HG03139 (cell line): Measurements from ENCODE around the gene VAT1L.

Source experiments
- ATAC-seq: cut with Tn5 transposase; IDR thresholded peaks from one replicate; pipeline ENCODE4 v1.9.1; 2021; ENCODE audit not compliant: unreplicated experiment

VAT1L gene

GRCh38 chr16:77868052-77868451 lies 79.7 kb downstream of the VAT1L start:
- ATAC-seq: peak; percentile 27

DNA sequence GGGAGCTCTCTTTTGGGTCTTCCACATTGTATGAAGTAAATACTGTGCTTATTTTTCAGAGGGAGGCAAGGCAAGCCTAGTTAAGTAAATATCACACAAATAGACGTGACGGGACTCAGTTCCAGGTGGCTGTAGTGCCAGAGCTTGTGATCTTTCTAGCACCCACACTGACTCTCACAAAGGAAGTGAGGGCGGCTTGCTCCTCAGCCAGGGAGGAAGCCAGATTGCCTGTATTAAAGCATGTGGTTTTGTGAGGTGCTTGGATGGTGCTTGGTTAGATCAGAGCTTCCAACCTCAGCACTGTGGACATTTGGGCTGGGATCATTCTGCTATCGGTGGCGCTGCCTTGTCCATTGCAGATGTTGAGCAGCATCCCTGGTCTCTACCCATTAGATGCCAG lies 80.1 kb downstream of the VAT1L start:
- peak; percentile 76 for ATAC-seq

GRCh38 chr16:77869997-77870813 lies 81.8 kb downstream of the VAT1L start:
- ATAC-seq: no peak

DNA sequence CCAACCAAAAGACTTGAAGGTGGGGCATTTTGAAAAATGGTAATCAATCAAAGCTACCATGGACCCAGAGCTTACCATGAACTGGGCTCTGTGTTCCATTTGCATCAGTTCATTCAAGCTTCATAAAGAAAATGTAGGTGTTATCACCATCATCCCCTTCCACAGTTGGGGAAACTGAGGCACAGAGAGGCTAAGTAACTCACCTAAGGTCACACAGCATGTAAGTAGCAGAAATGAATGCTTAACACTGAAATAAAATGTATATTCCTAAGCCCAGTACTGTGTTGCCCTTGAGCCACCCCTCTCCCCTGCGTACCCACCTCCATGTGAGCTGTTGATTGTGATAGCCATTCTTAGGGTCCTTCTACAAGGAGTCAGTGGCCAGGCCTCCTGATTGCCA lies 83.6 kb downstream of the VAT1L start:
- ATAC-seq: no peak

DNA sequence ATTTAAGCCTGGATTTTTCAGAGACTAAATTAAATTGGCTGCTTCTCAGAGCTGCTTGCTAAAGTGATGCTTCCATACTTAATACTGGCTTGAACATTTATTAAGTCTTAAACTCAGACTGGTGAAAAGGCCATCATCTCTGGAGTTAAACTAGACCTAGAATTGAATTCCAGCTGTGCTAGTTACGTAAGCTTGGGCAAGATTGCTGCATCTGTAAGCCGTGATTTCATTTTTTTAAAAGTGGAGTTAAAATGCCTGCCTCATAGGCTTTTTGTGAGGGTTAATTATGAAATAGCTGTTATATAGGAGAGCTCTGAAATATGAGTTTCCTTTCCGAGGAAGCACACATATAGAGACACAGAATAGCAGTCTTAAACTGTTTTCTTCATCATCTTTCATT lies 84.7 kb downstream of the VAT1L start:
- ATAC-seq: no peak

- no peak for ATAC-seq
These were observed 86.0 kb downstream of the VAT1L start for GRCh38 chr16:77874347-77874746.

GRCh38 chr16:77876776-77877175 lies 88.4 kb downstream of the VAT1L start:
- ATAC-seq: no peak

DNA sequence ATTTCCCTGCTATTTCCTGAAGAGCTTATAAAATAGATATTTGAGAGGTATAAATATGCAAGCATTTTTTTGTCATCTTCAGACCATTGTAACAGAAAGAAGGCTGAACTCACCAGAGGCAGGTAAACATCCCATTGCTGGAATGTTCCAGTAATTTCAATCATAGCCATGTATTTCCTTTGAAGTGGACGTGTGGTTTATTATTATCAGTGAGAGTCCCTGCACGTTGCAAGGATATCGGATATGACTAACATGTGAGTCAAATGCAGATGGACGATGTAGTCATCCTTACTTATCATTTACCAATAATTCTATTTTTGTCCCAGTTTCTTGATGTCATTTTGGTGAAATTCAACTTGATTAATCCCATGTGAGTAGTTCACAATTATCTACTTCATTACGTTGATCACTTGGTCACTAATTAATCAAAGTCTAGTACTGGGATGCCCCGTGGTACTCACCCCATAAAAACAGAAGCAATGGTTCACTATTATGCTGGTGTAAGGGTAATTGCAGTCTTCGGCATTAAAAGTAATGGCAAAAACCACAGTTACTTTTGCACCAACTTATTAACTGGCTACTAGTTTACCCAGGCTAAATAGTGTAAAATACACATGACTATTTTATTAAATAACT lies 89.5 kb downstream of the VAT1L start:
- ATAC-seq: no peak

DNA sequence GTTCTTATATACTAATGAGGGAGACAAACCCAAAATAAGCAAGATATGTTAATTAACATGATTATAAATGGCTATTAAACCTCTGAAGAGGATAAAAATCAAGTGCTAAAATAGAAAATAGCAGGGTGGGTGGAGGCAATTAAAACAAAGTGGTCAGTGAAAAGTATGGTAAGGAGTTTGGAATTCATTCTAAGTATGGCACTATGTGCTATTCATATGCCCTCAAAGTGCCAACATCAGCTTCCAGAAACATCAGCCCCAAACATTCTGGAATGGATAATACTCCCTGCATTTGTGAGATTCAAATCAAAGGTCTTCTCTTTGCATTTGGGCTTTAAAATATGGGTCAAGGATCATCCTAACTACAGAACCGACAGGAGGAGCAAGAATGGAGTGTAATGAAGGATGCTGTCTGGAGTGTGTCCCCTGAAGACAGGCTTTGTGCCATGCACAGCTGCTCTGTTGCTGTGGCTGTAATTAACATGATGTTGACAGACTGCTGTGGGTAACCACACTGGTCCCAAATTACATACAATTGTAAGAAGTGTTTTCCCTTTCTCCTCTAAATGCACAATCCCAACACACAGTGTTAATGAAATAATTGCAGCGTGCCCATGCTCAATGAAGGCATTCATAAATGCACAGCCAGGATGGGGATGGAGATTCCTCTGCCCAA lies 93.1 kb downstream of the VAT1L start:
- ATAC-seq: no peak

DNA sequence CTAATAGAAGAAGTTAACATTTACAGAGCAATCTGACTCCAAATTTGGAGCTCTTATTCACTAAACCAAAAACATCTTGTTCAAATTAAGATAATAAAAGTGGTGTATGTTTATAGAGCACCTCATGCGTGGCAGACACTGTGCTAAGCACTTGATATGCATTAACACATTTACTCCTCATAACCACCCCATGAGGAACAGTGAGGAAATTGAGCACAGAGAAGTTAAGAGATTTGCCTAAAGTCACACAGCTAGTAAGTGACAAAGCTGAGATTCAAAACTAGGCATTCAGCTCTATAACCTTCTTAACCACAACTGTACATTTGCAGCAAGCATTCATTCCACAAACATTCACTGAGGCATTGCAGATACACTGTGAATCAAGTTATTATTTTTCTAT lies 94.0 kb downstream of the VAT1L start:
- ATAC-seq: no peak

- no peak for ATAC-seq
These were observed 97.4 kb downstream of the VAT1L start for GRCh38 chr16:77885571-77886295.

DNA sequence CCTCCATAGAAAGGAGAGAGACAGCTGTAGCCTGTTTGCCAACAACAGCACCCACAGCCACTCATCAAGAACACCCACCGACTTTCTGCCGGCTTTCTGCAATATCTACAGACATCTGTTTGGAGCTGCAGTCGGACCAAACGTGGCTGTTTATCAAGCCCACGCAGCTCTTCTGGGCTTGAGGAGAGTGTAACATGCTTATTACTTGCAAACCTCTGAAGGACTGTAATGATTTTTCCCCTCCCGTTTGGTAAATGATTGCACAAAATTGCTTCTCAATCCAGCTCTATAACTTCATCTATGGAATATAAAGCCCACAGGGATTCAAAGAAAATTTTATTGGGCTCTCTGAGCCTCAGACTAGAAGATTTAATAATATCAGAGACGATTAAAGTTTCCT lies 100.5 kb downstream of the VAT1L start:
- no peak for ATAC-seq

DNA sequence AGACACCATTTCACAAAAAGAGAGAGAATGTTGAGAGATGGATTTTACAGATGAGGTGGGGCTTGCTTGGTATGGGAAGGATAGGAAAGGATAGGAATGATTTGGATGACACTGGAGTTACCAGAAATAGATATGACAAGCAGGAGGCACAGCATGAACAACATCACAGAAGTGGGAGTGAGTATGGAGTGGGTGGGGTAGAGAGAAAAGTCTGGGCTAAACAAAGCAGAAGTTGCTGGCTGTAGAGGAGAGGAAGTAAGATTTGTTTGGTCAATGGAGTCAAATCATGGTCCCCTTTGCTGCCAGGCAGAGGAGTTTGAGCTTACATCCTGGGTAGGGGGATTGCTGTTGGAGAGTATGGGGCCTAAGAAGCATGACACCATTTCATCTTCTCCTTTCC lies 101.7 kb downstream of the VAT1L start:
- no peak for ATAC-seq

GRCh38 chr16:77894162-77894561 lies 105.8 kb downstream of the VAT1L start:
- ATAC-seq: no peak

DNA sequence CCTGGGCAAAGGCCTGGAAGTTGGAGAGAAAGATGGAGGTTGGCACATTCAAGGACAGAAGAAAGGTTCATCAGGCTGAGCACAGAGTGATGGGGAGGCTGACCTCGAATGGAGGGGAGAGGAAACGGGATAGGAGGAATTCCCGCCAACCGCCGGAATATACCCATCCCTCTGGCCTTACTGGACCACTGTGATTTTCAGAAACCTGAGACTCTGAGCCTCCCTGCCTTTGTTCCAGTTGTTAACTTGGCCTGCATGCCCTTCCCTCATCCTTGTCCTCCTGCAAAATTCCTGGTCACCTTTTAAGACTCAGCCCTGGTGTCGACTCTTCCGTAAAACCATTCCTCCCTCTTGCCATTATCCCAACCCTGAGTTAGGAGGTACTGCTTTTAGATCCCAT lies 107.6 kb downstream of the VAT1L start:
- ATAC-seq: no peak

DNA sequence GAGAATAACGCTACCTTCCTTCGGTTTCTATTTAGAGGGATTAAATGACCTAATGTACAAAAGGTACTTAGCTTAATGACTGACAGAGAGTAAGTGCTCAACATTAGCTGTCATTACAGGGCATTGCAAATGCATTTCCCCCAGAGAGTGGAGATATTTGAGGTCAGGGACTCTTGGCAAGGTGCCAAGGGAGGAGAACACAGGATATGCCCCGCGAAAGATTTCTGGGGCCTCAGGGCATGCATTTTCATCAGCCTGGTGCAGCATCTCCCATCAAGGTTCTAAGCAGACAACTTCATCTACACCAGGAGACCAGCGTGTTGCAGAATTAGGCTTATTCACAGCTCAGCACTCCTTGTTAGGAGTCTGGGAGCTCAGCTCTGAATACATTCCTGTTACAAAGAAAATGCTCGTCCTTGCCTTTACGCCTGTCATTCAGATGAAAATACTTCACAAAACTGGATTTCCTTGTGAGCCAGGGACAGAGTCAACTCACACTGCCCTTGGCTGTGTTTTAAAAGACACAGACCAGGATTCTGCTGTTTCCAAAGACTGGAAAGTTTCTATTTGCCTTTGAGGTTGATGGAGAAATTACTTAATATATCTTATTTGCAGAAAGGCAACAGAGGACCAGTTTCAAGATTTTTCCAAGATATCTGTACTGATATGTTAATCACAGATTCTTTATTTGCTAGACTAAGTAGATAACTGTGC lies 108.2 kb downstream of the VAT1L start:
- no peak for ATAC-seq

DNA sequence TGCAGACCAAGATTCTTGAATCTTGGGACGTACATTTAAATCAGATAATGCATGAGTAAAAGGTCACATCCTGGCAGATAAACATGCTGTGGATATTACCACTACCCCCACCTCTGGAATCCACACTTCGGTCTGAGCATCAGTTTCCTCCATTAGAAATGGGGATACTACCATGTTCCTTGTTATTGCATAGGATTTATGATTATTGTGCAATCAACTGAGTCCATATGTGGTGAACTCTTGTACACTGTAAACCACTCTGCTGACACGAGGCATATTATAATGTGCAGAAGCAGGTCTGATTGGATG lies 108.7 kb downstream of the VAT1L start:
- ATAC-seq: no peak

GRCh38 chr16:77897831-77898605 lies 109.7 kb downstream of the VAT1L start:
- no peak for ATAC-seq

GRCh38 chr16:77898671-77899211 lies 110.4 kb downstream of the VAT1L start:
- ATAC-seq: no peak

GRCh38 chr16:77899416-77899815 lies 111.1 kb downstream of the VAT1L start:
- ATAC-seq: no peak
